ENCODE results near the gene TMEM63B. TPM values are rescaled to one million over a fixed set of nuclear protein-coding genes. Genes with fewer than 3 reads are reported as not detected.
A peak's percentile ranks its signal among the peaks of the same experiment; 100 is the strongest.

The TMEM63B gene
- total RNA-seq, 1 experiment from 2014 or later, result 22.6 TPM

DNA sequence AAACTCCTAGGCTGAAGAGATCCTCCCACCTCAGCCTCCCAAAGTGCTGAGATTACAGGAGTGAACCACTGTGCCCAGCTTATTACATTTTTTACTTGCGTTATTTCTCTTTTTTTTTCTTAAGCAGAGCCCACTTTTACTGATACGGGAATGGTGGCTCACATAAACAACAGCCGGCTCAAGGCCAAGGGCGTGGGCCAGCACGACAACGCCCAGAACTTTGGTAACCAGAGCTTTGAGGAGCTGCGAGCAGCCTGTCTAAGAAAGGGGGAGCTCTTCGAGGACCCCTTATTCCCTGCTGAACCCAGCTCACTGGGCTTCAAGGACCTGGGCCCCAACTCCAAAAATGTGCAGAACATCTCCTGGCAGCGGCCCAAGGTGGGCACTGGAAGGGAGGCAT, 41.8 kb downstream of the TMEM63B start:
- Mint-ChIP-seq H3K27ac (ENCODE audit: low read depth, unreplicated experiment) (peak overlapping the region; percentile 69), H3K36me3 (ENCODE audit: insufficient read depth, unreplicated experiment) (no peaks in the 10 kb centered on the region), H3K9me3 (ENCODE audit: unreplicated experiment) (no peaks in the 10 kb centered on the region), H3K4me1 (ENCODE audit: insufficient read depth, unreplicated experiment) (peaks cover 16% of the 10 kb centered on the region), H3K4me3 (ENCODE audit: unreplicated experiment) (no peak overlapping the region), H3K27me3 (ENCODE audit: insufficient read depth, unreplicated experiment) (peaks cover 21% of the 10 kb centered on the region)
- intact Hi-C loops (cut with micrococcal nuclease), result no loop called here
- no TSS peak for BruUV-seq (replicated peaks)
- peak; percentile 38 for DNase-seq (ENCODE audit: unreplicated experiment)
- ChIA-PET CTCF (interaction anchor here (0.6 to 4.9 kb wide), 11 partner anchors 11 to 268 kb away, joined by 3 to 38 read pairs (median 4); partner anchors contain the start of gene AARS2), POLR2A (interaction anchor here (1.2 to 3.0 kb wide), 2 partner anchors 77 to 88 kb away, joined by 3 to 11 read pairs; partner anchors contain the start of genes HSP90AB1 and SLC35B2)
- TF ChIP-seq CTCF (IDR thresholded peaks at IDR 0.05; ENCODE audit: unreplicated experiment), result no peak

DNA sequence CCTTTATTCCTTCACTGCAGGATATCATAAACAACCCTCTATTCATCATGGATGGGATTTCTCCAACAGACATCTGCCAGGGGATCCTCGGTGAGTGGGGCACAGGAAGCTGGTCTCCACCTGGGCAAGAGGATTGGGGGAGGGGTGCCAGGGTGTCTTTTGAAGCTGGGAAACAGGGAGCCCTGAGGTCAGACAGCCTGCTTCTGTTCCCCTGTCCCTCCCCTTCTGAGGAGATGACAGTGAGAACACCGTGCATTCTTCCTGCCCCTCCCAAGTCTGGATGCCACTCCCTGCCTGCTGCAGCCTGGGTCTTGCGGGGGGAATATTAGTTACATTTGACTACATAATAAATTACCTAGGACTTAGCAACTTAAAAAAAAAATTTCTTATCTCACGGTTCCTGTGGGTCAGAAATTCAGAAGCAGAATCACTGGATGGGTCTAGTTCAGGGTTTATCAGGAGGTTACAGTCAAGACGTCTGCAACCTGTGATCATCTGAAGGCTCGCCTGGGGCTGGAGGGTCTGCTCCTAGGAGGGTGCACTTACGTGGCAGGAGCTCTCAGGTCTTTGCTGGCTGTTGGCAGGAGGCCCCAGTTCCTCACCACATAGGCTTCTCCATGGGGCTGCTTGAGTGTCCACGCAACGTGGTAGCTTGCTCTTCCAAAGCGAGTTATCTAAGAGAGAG, 42.7 kb downstream of the TMEM63B start:
- Mint-ChIP-seq H3K27ac (ENCODE audit: low read depth, unreplicated experiment) (no peak overlapping the region), H3K36me3 (ENCODE audit: insufficient read depth, unreplicated experiment) (no peaks in the 10 kb centered on the region), H3K27me3 (ENCODE audit: insufficient read depth, unreplicated experiment) (peaks cover 12% of the 10 kb centered on the region), H3K4me3 (ENCODE audit: unreplicated experiment) (no peak overlapping the region), H3K9me3 (ENCODE audit: unreplicated experiment) (no peaks in the 10 kb centered on the region), H3K4me1 (ENCODE audit: insufficient read depth, unreplicated experiment) (peaks cover 16% of the 10 kb centered on the region)
- CTCF ChIA-PET, result interaction anchor here (0.6 to 4.9 kb wide), 7 partner anchors 53 to 86 kb away, joined by 3 to 38 read pairs (median 4); no protein-coding TSS in a partner anchor
- intact Hi-C loops (cut with micrococcal nuclease), result no loop called here
- DNase-seq (ENCODE audit: unreplicated experiment), result peak; percentile 9
- POLR2A ChIA-PET, result interaction anchor here (1.0 to 3.0 kb wide), 2 partner anchors 23 to 77 kb away, joined by 3 to 11 read pairs; partner anchors contain the start of gene HSP90AB1
- TF ChIP-seq CTCF (IDR thresholded peaks at IDR 0.05; ENCODE audit: unreplicated experiment), result no peak
- BruUV-seq (replicated peaks), result no TSS peak

GRCh38 chr6:44171899-44172546, 44.7 kb downstream of the TMEM63B start:
- POLR2A ChIA-PET, result interaction anchor here (0.7 to 1.5 kb wide), 6 partner anchors 30 to 84 kb away, joined by 3 to 9 read pairs (median 4); partner anchors contain the start of genes HSP90AB1 and SLC29A1
- no TSS peak for BruUV-seq (replicated peaks)

More at GRCh38 chr6:44171899-44172546, 44.7 kb downstream of the TMEM63B start:
- CTCF ChIA-PET, result interaction anchor here (0.6 to 4.9 kb wide), 27 partner anchors 10 to 166 kb away, joined by 3 to 38 read pairs (median 6); partner anchors contain the start of genes HSP90AB1 and MYMX
- Mint-ChIP-seq H3K36me3 (ENCODE audit: insufficient read depth, unreplicated experiment) (no peaks in the 10 kb centered on the region), H3K4me1 (ENCODE audit: insufficient read depth, unreplicated experiment) (peaks cover 16% of the 10 kb centered on the region), H3K9me3 (ENCODE audit: unreplicated experiment) (no peaks in the 10 kb centered on the region), H3K27me3 (ENCODE audit: insufficient read depth, unreplicated experiment) (no peaks in the 10 kb centered on the region), H3K27ac (ENCODE audit: low read depth, unreplicated experiment) (no peak overlapping the region), H3K4me3 (ENCODE audit: unreplicated experiment) (no peak overlapping the region)
- no peak for DNase-seq (ENCODE audit: unreplicated experiment)
- no peak for TF ChIP-seq CTCF (IDR thresholded peaks at IDR 0.05; ENCODE audit: unreplicated experiment)
- intact Hi-C loops (cut with micrococcal nuclease), result loop anchor here (1.0 to 2.0 kb wide), 4 partner anchors 49 to 167 kb away; partner anchors contain the start of gene HSP90AB1

Data from MCF 10A (cell line).